ENCODE data around the gene CXCL5. TPM values are rescaled to one million over a fixed set of nuclear protein-coding genes. Genes with fewer than 3 reads are reported as not detected.

Gene CXCL5
- total RNA-seq, 2 experiments from 2014 or later = not detected

DNA sequence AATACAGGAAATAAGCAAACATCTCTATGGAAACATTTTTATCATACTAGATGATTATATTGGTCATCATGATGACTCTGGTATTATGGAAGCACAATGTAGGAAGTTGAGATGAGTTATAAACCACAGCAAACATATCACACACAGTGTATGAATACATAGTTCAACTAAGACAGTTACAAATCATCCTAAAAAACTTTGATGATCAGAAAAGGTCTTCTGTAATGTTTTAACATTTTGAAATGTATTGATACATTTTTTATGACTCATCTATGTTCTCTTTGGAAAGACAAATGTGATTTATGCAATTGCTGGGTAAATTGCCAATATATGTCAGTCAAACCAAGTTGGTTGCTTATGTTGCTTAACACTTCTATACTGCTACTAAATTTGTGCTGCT lies 35.3 kb upstream of the CXCL5 start:
- Mint-ChIP-seq H3K27me3 (ENCODE audit: low read depth) (peaks cover 21% of the 10 kb centered on the region), H3K36me3 (ENCODE audit: low read depth) (no peaks in the 10 kb centered on the region), H3K27ac (no peak overlapping the region), H3K9me3 (no peaks in the 10 kb centered on the region), H3K4me3 (no peak overlapping the region), H3K4me1 (ENCODE audit: low read depth) (peaks cover 3% of the 10 kb centered on the region)
- intact Hi-C loops (cut with micrococcal nuclease) = loop anchor here (10.0 kb wide), 1 partner anchor 299 kb away; no protein-coding TSS in a partner anchor
- no peak for DNase-seq
- CTCF ChIA-PET = no interaction called here

DNA sequence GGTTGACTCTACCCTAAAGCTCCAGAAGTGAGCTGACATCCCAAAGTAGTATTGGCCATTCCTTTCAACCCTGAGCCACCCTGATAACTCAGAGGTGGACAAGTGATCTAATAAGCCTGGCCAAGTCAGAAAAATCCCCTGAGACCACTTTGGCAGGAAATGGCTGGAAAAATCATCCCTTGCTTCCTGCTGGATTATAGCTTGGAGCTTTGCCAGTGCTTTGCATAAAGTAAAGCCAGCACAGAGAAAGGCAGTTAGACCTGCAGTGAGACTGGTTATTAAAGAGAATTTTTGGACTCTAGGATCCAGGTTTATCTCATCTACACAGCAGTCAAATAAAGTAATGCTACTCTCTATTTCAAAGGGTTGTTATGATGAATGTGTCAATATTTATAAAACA lies 33.6 kb upstream of the CXCL5 start:
- H3K27me3 Mint-ChIP-seq (ENCODE audit: low read depth) = peaks cover 11% of the 10 kb centered on the region
- H3K4me1 Mint-ChIP-seq (ENCODE audit: low read depth) = no peaks in the 10 kb centered on the region
- H3K9me3 Mint-ChIP-seq = no peaks in the 10 kb centered on the region
- CTCF ChIA-PET = interaction anchor here (1.6 kb wide), 1 partner anchor 15 kb away, joined by 4 read pairs; no protein-coding TSS in a partner anchor
- intact Hi-C loops (cut with micrococcal nuclease) = loop anchor here (10.0 kb wide), 1 partner anchor 297 kb away; no protein-coding TSS in a partner anchor
- no peak overlapping the region for H3K4me3 Mint-ChIP-seq
- H3K27ac Mint-ChIP-seq = no peak overlapping the region
- DNase-seq = no peak
- H3K36me3 Mint-ChIP-seq (ENCODE audit: low read depth) = no peaks in the 10 kb centered on the region

DNA sequence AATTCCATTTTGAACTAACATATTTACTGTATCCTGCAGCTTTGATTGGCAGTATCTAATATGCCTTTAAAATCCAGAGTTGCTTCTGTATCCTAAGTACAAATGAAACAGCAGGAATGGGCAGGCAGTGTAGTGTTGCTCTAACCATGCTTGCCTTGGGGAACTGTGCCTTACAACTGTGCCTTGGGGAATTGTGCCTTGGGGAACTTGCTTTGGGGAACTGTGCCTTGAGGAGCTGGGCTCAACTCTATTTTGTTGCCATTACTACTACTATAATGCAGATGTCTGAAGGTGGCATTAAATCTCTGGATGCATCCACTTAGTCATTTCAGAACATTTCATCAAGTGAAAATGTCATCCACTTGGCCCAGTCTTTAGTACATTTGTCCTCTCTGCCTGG lies 33.1 kb upstream of the CXCL5 start:
- Mint-ChIP-seq H3K27me3 (ENCODE audit: low read depth) (peaks cover 11% of the 10 kb centered on the region), H3K9me3 (no peaks in the 10 kb centered on the region), H3K27ac (no peak overlapping the region), H3K4me3 (no peak overlapping the region), H3K36me3 (ENCODE audit: low read depth) (no peaks in the 10 kb centered on the region), H3K4me1 (ENCODE audit: low read depth) (no peaks in the 10 kb centered on the region)
- DNase-seq = no peak
- intact Hi-C loops (cut with micrococcal nuclease) = loop anchor here (10.0 kb wide), 1 partner anchor 297 kb away; no protein-coding TSS in a partner anchor
- CTCF ChIA-PET = interaction anchor here (1.6 kb wide), 1 partner anchor 15 kb away, joined by 4 read pairs; no protein-coding TSS in a partner anchor

DNA sequence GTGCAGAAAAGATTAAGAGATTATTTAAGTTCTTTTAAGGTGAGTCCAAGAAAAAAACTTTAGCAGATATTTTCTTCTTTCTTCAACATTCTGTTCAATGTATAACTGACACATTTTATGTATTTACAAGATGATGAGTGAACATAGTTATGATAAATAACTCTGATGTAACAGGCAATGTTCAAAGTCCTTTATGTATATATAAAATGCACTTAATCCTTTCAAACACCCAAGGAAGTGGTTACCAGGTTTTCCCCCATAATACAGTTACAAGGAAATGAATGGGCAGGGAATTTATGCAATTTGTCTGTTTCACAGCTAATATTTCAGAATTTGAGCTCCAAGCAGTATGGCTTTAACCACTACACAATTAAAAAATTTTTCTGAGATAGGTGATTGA lies 31.8 kb upstream of the CXCL5 start:
- no peaks in the 10 kb centered on the region for H3K4me1 Mint-ChIP-seq (ENCODE audit: low read depth)
- H3K36me3 Mint-ChIP-seq (ENCODE audit: low read depth) = no peaks in the 10 kb centered on the region
- H3K9me3 Mint-ChIP-seq = no peaks in the 10 kb centered on the region
- CTCF ChIA-PET = no interaction called here
- no peak overlapping the region for H3K27ac Mint-ChIP-seq
- H3K4me3 Mint-ChIP-seq = no peak overlapping the region
- H3K27me3 Mint-ChIP-seq (ENCODE audit: low read depth) = peaks cover 6% of the 10 kb centered on the region
- DNase-seq = no peak
- intact Hi-C loops (cut with micrococcal nuclease) = loop anchor here (10.0 kb wide), 1 partner anchor 295 kb away; no protein-coding TSS in a partner anchor

DNA sequence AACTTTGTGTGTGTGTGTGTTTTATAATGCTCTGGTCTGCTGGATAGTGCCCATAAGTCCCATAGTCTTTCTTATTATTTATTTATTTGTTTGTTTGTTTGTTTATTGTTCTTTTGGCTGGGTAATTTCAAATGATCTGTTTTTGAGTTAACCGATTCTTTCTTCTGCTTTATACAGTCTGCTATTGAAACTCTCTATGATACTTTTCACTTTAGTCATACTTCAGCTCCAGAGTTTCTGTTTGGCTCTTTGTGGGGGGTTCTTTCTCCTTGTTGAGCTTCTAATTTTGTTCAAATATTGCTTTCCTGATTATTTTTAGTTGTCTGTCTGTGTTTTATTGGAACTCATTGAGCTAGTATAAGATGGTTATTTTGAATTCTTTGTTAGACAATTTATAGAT lies 30.0 kb upstream of the CXCL5 start:
- CTCF ChIA-PET = no interaction called here
- Mint-ChIP-seq H3K9me3 (no peaks in the 10 kb centered on the region), H3K4me1 (ENCODE audit: low read depth) (no peaks in the 10 kb centered on the region), H3K4me3 (no peak overlapping the region), H3K27ac (no peak overlapping the region), H3K27me3 (ENCODE audit: low read depth) (peaks cover 4% of the 10 kb centered on the region), H3K36me3 (ENCODE audit: low read depth) (no peaks in the 10 kb centered on the region)
- intact Hi-C loops (cut with micrococcal nuclease) = no loop called here
- DNase-seq = no peak

DNA sequence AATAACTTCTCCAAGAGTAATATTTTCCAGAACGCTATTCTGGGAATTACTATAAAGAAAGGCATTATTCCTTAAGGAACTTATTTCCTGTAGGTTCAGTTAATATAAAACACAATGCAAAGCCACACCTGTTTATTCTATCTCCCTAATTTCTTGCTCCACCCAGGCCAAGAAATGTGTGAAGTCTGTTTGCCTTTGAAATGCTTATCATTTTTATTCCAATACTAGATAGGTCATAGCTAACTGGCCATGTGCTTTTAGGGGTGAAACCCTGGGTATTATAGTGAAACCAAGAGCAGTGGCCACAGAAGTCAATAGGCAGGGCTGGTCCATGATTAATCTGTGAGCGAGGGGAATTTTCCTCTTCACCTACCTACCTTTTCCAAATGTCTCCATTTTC lies 25.2 kb upstream of the CXCL5 start:
- DNase-seq = no peak
- H3K36me3 Mint-ChIP-seq (ENCODE audit: low read depth) = no peaks in the 10 kb centered on the region
- H3K4me1 Mint-ChIP-seq (ENCODE audit: low read depth) = peaks cover under 1% of the 10 kb centered on the region
- no peaks in the 10 kb centered on the region for H3K27me3 Mint-ChIP-seq (ENCODE audit: low read depth)
- CTCF ChIA-PET = no interaction called here
- H3K27ac Mint-ChIP-seq = no peak overlapping the region
- H3K4me3 Mint-ChIP-seq = no peak overlapping the region
- H3K9me3 Mint-ChIP-seq = peaks cover 2% of the 10 kb centered on the region
- intact Hi-C loops (cut with micrococcal nuclease) = no loop called here

DNA sequence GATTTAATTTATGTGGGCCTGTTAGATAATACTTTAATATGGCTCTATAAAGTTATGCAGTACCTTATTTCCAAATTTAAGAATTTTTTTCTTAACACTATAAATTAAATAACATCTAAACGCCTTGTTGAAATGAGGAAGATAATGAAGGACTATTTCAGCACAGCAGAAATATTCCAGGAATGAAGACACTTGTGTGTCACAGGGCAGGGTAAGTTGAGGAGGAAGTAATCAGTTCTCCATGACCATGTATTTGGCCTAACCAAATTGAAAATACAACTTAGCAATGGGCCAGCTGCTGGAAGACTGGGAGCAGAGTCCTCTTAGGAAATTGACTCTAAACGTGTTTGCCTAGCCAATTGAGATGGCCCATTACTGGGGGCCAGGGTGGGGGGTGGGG lies 23.1 kb upstream of the CXCL5 start:
- Mint-ChIP-seq H3K9me3 (peaks cover 2% of the 10 kb centered on the region), H3K36me3 (ENCODE audit: low read depth) (no peaks in the 10 kb centered on the region), H3K4me3 (no peak overlapping the region), H3K27ac (no peak overlapping the region), H3K27me3 (ENCODE audit: low read depth) (no peaks in the 10 kb centered on the region), H3K4me1 (ENCODE audit: low read depth) (peaks cover 2% of the 10 kb centered on the region)
- CTCF ChIA-PET = no interaction called here
- intact Hi-C loops (cut with micrococcal nuclease) = no loop called here
- DNase-seq = no peak

DNA sequence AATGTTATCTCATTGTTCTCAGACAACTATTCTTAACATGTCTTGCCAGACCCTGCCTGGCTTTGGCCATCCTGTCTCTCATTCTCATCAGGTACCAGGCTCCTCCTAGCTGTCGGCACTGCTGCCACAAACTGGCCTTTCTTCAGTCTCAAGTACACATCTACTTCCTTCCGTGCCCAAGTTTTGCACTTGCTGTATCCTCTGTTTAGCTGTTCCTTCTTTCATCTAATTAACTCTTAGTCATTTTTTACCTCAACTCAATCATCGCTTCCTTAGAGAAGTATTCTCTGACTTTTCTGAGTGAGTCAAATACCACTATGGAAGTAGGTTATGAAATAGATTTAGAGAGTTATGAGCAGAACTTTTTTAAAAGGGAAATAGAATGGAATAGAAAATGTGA lies 20.3 kb upstream of the CXCL5 start:
- DNase-seq = no peak
- intact Hi-C loops (cut with micrococcal nuclease) = no loop called here
- Mint-ChIP-seq H3K27ac (no peak overlapping the region), H3K36me3 (ENCODE audit: low read depth) (no peaks in the 10 kb centered on the region), H3K9me3 (peaks cover 2% of the 10 kb centered on the region), H3K27me3 (ENCODE audit: low read depth) (peaks cover 1% of the 10 kb centered on the region), H3K4me3 (no peak overlapping the region), H3K4me1 (ENCODE audit: low read depth) (peaks cover 5% of the 10 kb centered on the region)
- CTCF ChIA-PET = interaction anchor here (0.6 kb wide), 1 partner anchor 141 kb away, joined by 3 read pairs; no protein-coding TSS in a partner anchor

DNA sequence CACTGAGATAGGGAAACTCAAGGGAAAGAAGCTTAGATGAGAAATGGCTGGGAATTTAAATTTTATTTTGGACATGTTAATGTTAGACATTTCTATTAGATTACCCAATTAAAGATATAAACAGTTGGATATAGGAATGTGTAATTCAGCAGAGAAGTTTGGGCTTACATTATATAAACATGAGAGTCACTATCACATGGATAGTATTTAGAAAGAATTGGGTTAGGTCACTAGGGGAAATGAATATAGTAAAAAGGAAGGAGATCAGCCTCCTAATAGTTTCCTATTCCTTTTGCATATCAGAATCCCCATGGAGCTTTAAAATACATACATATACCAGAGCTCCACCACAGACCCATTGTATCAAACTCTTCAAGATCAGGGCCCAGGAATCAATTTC lies 19.6 kb upstream of the CXCL5 start:
- CTCF ChIA-PET = no interaction called here
- DNase-seq = no peak
- H3K27ac Mint-ChIP-seq = no peak overlapping the region
- peaks cover 5% of the 10 kb centered on the region for H3K4me1 Mint-ChIP-seq (ENCODE audit: low read depth)
- no peaks in the 10 kb centered on the region for H3K36me3 Mint-ChIP-seq (ENCODE audit: low read depth)
- H3K9me3 Mint-ChIP-seq = peaks cover 2% of the 10 kb centered on the region
- peaks cover 2% of the 10 kb centered on the region for H3K27me3 Mint-ChIP-seq (ENCODE audit: low read depth)
- no peak overlapping the region for H3K4me3 Mint-ChIP-seq
- intact Hi-C loops (cut with micrococcal nuclease) = no loop called here

DNA sequence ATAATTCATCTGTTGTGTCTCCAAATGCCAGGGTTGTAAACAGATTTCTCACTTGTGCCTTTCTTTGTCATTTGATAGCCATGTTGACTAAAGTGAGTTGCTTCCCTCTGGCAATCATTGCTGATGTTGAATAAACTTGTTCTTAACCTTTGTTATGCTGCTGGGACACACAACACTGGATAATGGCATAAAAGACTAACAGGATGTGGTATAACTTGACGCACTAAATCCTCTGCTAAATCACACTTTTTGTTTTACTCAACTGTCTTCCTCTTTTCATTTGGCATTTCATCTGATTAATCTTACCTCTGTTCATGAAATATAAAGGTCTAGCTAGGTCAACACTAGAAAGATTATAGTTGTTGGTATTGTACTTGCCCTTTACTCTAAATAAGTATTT lies 17.6 kb upstream of the CXCL5 start:
- peaks cover 4% of the 10 kb centered on the region for H3K27me3 Mint-ChIP-seq (ENCODE audit: low read depth)
- no peak overlapping the region for H3K27ac Mint-ChIP-seq
- CTCF ChIA-PET = interaction anchor here (0.8 to 1.8 kb wide), 4 partner anchors 16 to 156 kb away, joined by 4 to 7 read pairs (median 4); partner anchors contain the start of gene CXCL3
- peaks cover 2% of the 10 kb centered on the region for H3K9me3 Mint-ChIP-seq
- no peak for DNase-seq
- H3K4me1 Mint-ChIP-seq (ENCODE audit: low read depth) = peaks cover 5% of the 10 kb centered on the region
- intact Hi-C loops (cut with micrococcal nuclease) = no loop called here
- no peaks in the 10 kb centered on the region for H3K36me3 Mint-ChIP-seq (ENCODE audit: low read depth)
- H3K4me3 Mint-ChIP-seq = no peak overlapping the region

DNA sequence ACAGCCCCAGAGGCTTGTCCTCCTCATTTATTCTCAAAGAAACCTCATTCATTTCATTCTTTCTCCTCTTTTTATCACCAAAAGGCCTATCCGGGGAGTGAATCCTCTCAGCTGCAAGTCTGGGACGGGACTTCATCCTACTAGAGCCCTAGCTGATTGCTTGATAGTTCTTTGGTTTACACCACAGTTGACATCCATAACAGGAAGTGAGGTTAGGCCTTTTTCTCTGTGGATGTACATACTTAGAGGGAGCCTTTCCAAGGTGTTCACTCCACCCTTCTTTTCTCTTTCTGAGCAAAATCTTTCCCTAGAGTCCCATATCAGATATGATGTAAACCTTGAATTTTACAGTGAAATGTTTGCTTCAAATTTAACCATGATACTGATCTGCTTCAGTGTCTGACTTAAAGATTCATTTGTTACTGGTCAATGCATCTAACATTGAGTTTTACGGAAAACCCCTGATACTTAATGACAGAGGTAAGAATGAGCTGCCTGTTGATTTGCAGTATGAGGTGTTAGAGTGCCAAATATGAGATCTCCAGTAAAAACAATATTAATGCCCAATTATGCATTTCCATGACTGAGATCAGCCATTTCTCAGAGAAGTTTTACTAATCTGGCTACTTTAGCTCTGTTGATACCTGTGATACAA lies 16.8 kb upstream of the CXCL5 start:
- H3K27ac Mint-ChIP-seq = no peak overlapping the region
- no peak overlapping the region for H3K4me3 Mint-ChIP-seq

DNA sequence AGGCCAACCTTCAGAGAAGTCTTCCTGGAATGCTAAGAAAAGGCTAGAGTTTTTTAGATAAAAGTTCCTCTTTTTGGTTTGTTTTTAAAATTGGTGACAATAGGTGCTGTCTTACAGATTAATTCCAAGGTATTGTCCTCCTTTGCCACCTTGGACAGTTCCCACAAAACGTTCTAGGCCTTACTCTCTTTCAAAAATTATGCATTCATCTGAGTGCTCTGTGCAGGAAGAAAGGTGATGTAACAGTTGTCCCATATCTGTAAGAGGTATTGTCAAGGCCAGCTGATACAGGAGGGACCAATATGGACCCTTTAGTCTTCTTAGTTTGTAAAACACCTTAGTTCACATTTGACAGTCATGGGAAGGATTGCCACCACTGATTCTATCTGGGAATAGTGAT lies 15.9 kb upstream of the CXCL5 start:
- H3K27me3 Mint-ChIP-seq (ENCODE audit: low read depth) = peaks cover 6% of the 10 kb centered on the region
- H3K9me3 Mint-ChIP-seq = no peaks in the 10 kb centered on the region
- no peak overlapping the region for H3K27ac Mint-ChIP-seq
- intact Hi-C loops (cut with micrococcal nuclease) = no loop called here
- no peaks in the 10 kb centered on the region for H3K36me3 Mint-ChIP-seq (ENCODE audit: low read depth)
- H3K4me3 Mint-ChIP-seq = no peak overlapping the region
- DNase-seq = no peak
- CTCF ChIA-PET = interaction anchor here (0.9 kb wide), 1 partner anchor 24 kb away, joined by 3 read pairs; the partner anchor contains the start of gene CXCL3
- peaks cover 5% of the 10 kb centered on the region for H3K4me1 Mint-ChIP-seq (ENCODE audit: low read depth)

More for the DNA sequence above, 16.8 kb upstream of the CXCL5 start:
- H3K4me1 Mint-ChIP-seq (ENCODE audit: low read depth) = peaks cover 5% of the 10 kb centered on the region
- peaks cover 2% of the 10 kb centered on the region for H3K9me3 Mint-ChIP-seq
- CTCF ChIA-PET = interaction anchor here (0.9 to 1.8 kb wide), 2 partner anchors 23 to 119 kb away, joined by 3 to 7 read pairs; partner anchors contain the start of gene CXCL3
- intact Hi-C loops (cut with micrococcal nuclease) = no loop called here
- H3K36me3 Mint-ChIP-seq (ENCODE audit: low read depth) = no peaks in the 10 kb centered on the region
- DNase-seq = no peak
- H3K27me3 Mint-ChIP-seq (ENCODE audit: low read depth) = peaks cover 6% of the 10 kb centered on the region

DNA sequence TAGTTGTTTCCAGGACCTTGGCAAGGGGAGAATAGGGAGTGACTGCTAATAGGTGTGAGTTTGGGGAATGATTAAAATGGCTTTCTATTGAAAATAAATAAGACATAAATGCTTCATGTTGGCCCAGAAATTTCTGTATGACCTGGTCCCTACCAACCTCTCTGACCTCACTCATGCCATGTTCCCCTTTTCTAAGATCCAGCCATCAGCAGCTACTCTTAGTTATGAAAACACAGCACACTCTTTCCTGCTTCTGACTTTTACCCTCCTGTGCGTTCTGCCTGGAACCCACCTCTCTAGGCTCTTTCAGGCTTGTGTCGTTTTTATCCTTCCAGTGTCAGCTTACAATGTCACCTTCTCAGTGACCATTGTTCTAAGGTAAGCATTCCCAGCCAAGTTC lies 14.8 kb upstream of the CXCL5 start:
- Mint-ChIP-seq H3K27ac (no peak overlapping the region), H3K4me3 (no peak overlapping the region), H3K27me3 (ENCODE audit: low read depth) (peaks cover 6% of the 10 kb centered on the region), H3K4me1 (ENCODE audit: low read depth) (peaks cover 3% of the 10 kb centered on the region), H3K9me3 (no peaks in the 10 kb centered on the region), H3K36me3 (ENCODE audit: low read depth) (no peaks in the 10 kb centered on the region)
- no peak for DNase-seq
- CTCF ChIA-PET = no interaction called here
- intact Hi-C loops (cut with micrococcal nuclease) = no loop called here
